ENCODE data around the gene BEND5.

- TF ChIP-seq CTCF (conservative IDR thresholded peaks at IDR 0.05 in 1 of 2, IDR thresholded peaks at IDR 0.05 in 1 of 2; ENCODE audit: extremely low read depth in 1 of 2, insufficient read depth in 1 of 2, low read depth in 1 of 2, low read length in 2 of 2) (no peak), EZH2 (IDR thresholded peaks at IDR 0.05; ENCODE audit: borderline replicate concordance, low read length) (no peak)
Measured at GRCh38 chr1:48789903-48790302, 13.2 kb upstream of the BEND5 start.

Data from mammary epithelial cell (primary cell).